22Rv1 (cell line): ENCODE data around the gene OR4X1.
"Not testable (repeated sequence)": the region's sequence is repeated elsewhere in the genome, so short reads cannot be mapped to it uniquely, and the experiment has no call there.

Source experiments
- H3K27ac ChIP-seq: fragments of 450-650 bp; 2 replicates; pipeline ENCODE4 v1.5.1; 2017
- CTCF ChIP-seq: fragments of 450-650 bp; IDR thresholded peaks from 2 replicates; pipeline ENCODE4 v1.5.1; 2017; ENCODE audit warnings: mild to moderate bottlenecking
- ZFX ChIP-seq: fragments of 450-650 bp; IDR thresholded peaks from 2 replicates; pipeline ENCODE4 v1.6.1; 2017; ENCODE audit warnings: antibody characterized with exemption, borderline replicate concordance

Gene OR4X1, protein sequence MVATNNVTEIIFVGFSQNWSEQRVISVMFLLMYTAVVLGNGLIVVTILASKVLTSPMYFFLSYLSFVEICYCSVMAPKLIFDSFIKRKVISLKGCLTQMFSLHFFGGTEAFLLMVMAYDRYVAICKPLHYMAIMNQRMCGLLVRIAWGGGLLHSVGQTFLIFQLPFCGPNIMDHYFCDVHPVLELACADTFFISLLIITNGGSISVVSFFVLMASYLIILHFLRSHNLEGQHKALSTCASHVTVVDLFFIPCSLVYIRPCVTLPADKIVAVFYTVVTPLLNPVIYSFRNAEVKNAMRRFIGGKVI

DNA sequence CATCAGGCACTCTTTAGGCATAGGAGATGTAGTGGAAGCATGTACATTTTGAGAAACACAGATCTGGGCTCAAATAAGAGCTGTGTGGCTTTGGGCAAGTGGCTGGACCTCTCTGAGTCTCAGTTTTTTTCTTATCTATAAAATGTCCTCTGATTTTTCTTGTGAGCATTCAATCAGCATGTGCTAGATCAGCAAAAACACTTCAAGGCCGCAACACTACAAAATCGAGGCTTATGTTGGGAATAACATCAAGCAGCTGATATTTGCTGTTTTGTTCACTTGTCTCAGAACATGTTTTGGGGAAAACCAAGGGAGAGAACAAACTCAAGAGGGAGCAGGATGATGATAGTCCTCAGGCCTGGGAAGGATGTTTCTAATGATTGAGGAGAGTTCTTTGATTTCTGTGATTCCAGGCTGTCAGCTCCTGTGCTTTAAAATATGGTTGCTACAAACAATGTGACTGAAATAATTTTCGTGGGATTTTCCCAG, at the start of gene OR4X1:
OR4X1 (plus strand) TSS at position 439 of the 489 bp plus-strand sequence; CDS start at position 439, 0 bp downstream.
- TF ChIP-seq CTCF (no peak), ZFX (no peak)
- H3K27ac ChIP-seq: no peak within 1 kb of the TSS

- no peak for TF ChIP-seq CTCF
- TF ChIP-seq ZFX: no peak
These were observed 47.2 kb upstream of the OR4X1 start, which contains the start of gene OR4B1 for GRCh38 chr11:48216510-48216909. Gene OR4B1, plus strand, starts transcription at chr11:48216810. Its CDS starts 0 bp downstream, at chr11:48216810.

DNA sequence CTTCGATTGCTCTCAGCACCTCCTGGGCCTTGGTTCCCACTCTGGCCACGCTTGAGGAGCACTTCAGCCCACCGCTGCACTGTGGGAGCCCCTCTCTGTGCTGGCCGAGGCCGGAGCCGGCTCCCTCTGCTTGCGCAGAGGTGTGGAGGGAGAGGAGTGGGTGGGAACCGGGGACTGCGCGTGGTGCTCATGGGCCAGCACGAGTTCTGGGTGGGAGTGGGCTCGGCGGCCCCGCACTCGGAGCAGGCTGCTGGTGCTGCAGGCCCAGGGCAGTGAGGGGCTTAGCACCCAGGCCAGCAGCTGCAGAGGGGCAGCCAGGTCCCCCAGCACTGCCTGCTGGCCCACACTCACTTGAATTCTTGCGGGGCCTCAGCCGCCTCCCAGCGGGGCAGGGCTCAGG, 34.9 kb upstream of the OR4X1 start:
- TF ChIP-seq CTCF: no peak
- no peak for TF ChIP-seq ZFX
- H3K27ac ChIP-seq: no peak overlapping the region

More at GRCh38 chr11:48216510-48216909, 47.2 kb upstream of the OR4X1 start, which contains the start of gene OR4B1:
- H3K27ac ChIP-seq: no peak within 1 kb of the TSS

DNA sequence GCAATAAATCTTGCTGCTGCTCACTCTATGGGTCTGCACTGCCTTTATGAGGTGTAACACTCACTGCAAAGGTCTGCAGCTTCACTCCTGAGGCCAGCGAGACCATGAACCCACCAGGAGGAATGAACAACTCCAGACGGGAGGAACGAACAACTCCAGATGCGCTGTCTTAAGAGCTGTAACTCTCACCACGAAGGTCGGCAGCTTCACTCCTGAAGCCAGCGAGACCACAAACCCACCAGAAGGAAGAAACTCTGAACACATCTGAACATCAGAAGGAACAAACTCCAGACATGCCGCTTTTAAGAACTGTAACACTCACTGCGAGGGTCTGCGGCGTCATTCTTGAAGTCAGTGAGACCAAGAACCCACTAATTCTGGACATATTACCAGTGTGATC, 33.6 kb upstream of the OR4X1 start:
- not testable (repeated sequence) for H3K27ac ChIP-seq

- TF ChIP-seq CTCF (no peak), ZFX (no peak)
- no peak overlapping the region for H3K27ac ChIP-seq
These were observed 25.9 kb upstream of the OR4X1 start for GRCh38 chr11:48237727-48238126.

DNA sequence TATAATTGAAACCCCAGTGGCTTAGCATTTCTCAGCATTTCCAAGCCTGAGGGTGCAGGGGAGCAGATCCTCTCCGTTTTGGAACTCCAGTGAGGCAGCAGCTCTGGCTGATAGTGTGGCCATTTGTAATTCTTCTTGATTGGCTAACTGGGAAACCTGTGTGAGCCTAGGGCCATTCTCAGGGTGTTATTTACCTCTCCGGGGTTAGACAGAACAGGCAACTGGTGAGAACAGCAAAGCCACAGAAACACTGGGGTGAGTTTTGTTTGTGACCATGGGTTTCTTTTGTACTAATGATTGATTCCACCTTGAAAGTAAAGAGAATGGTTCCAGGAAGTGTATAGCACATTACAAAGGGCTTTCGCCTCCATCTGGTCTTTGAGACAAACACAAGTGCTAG, 21.2 kb upstream of the OR4X1 start:
- H3K27ac ChIP-seq: no peak overlapping the region
- TF ChIP-seq CTCF: no peak
- TF ChIP-seq ZFX: no peak

DNA sequence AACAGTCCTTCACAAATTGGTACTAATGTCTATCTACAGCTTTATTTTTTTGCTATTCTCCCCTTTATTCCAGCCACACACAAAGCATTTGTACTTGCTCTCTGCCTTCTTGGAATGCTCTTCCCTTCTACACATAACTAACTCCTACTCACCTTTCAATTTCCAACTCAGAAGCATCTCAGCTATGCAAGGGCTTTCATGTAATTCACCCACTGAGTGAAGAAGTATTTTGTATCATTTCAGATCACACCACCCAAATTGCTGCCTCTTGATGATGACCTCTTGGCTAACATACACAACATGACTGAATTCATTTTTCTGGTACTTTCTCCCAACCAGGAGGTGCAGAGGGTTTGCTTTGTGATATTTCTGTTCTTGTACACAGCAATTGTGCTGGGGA, 18.9 kb upstream of the OR4X1 start, which contains the start of gene OR4X2:
OR4X2 (plus strand) TSS at position 301 of the 400 bp plus-strand sequence; CDS start at position 301, 0 bp downstream.
- TF ChIP-seq ZFX (no peak), CTCF (no peak)
- no peak within 1 kb of the TSS for H3K27ac ChIP-seq
